Measurements from ENCODE around the gene C1orf198. TPM values are rescaled to one million over a fixed set of nuclear protein-coding genes. Genes with fewer than 3 reads are reported as not detected.

The C1orf198 gene
- total and polyA plus RNA-seq, 4 experiments from 2014 or later, result 4.2 to 5.0 (median 4.6) TPM

GRCh38 chr1:230899841-230900251 lies 31.5 kb upstream of the C1orf198 start:
- no peaks in the 10 kb centered on the region for H3K27me3 Mint-ChIP-seq

GRCh38 chr1:230898748-230899147 lies 30.4 kb upstream of the C1orf198 start:
- peaks cover 0 to 1% (median 0%) of the 10 kb centered on the region in 4 donors for H3K4me1 Mint-ChIP-seq
- no peak overlapping the region for H3K4me3 ChIP-seq (ENCODE audit: low read length in 2 of 2)
- no peaks in the 10 kb centered on the region for H3K27me3 Mint-ChIP-seq
- H3K27me3 ChIP-seq (ENCODE audit: insufficient read depth, low read length), result no peaks in the 10 kb centered on the region
- intact Hi-C loops (cut with micrococcal nuclease), result no loop called here
- no peak for DNase-seq
- H3K27ac Mint-ChIP-seq, result peak overlapping the region in 2 of 7 donors; percentile 8 to 38
- ChIA-PET CTCF (ENCODE audit: partially characterized antibody) (no interaction called here), POLR2A (ENCODE audit: partially characterized antibody) (no interaction called here)
- H3K36me3 Mint-ChIP-seq, result peaks cover 9 to 23% of the 10 kb centered on the region in 2 donors
- H3K4me3 Mint-ChIP-seq, result no peak overlapping the region
- no peaks in the 10 kb centered on the region for H3K9me3 ChIP-seq (ENCODE audit: control insufficient read depth in 1 of 2, low read length in 2 of 2)
- no peaks in the 10 kb centered on the region for H3K4me1 ChIP-seq (ENCODE audit: insufficient read depth, low read length)
- no peaks in the 10 kb centered on the region for H3K36me3 ChIP-seq (ENCODE audit: insufficient read depth, low read length)
- H3K27ac ChIP-seq (ENCODE audit: low read depth, low read length), result no peak overlapping the region
- H3K9me3 Mint-ChIP-seq, result no peaks in the 10 kb centered on the region

More at GRCh38 chr1:230899841-230900251, 31.5 kb upstream of the C1orf198 start:
- no peak overlapping the region for H3K27ac ChIP-seq (ENCODE audit: low read depth, low read length)
- peak overlapping the region in 1 of 7 donors; percentile 42 for H3K27ac Mint-ChIP-seq
- H3K4me1 Mint-ChIP-seq, result peaks cover 0 to 1% (median 0%) of the 10 kb centered on the region in 4 donors
- no peaks in the 10 kb centered on the region for H3K9me3 ChIP-seq (ENCODE audit: control insufficient read depth in 1 of 2, low read length in 2 of 2)
- no peak overlapping the region for H3K4me3 Mint-ChIP-seq
- peaks cover 4% of the 10 kb centered on the region for H3K36me3 ChIP-seq (ENCODE audit: insufficient read depth, low read length)
- no peaks in the 10 kb centered on the region for H3K4me1 ChIP-seq (ENCODE audit: insufficient read depth, low read length)
- ChIA-PET CTCF (ENCODE audit: partially characterized antibody) (interaction anchor here (1.0 kb wide), 1 partner anchor 12 kb away, joined by 3 read pairs; no protein-coding TSS in a partner anchor), POLR2A (ENCODE audit: partially characterized antibody) (no interaction called here)
- intact Hi-C loops (cut with micrococcal nuclease), result no loop called here
- no peak for DNase-seq
- H3K4me3 ChIP-seq (ENCODE audit: low read length in 2 of 2), result no peak overlapping the region
- no peaks in the 10 kb centered on the region for H3K9me3 Mint-ChIP-seq
- no peaks in the 10 kb centered on the region for H3K27me3 ChIP-seq (ENCODE audit: insufficient read depth, low read length)
- peaks cover 11 to 31% of the 10 kb centered on the region in 2 donors for H3K36me3 Mint-ChIP-seq

GRCh38 chr1:230898144-230898543 lies 29.8 kb upstream of the C1orf198 start:
- ChIA-PET CTCF (ENCODE audit: partially characterized antibody) (no interaction called here), POLR2A (ENCODE audit: partially characterized antibody) (no interaction called here)
- no peaks in the 10 kb centered on the region for H3K4me1 ChIP-seq (ENCODE audit: insufficient read depth, low read length)
- H3K4me3 ChIP-seq (ENCODE audit: low read length in 2 of 2), result no peak overlapping the region
- no peaks in the 10 kb centered on the region for H3K36me3 ChIP-seq (ENCODE audit: insufficient read depth, low read length)
- no peak overlapping the region for H3K27ac ChIP-seq (ENCODE audit: low read depth, low read length)
- H3K27me3 Mint-ChIP-seq, result no peaks in the 10 kb centered on the region
- H3K9me3 Mint-ChIP-seq, result no peaks in the 10 kb centered on the region
- H3K27me3 ChIP-seq (ENCODE audit: insufficient read depth, low read length), result no peaks in the 10 kb centered on the region
- peaks cover 0 to 1% (median 0%) of the 10 kb centered on the region in 4 donors for H3K4me1 Mint-ChIP-seq
- H3K36me3 Mint-ChIP-seq, result peaks cover 6 to 17% of the 10 kb centered on the region in 2 donors
- intact Hi-C loops (cut with micrococcal nuclease), result no loop called here
- no peak overlapping the region for H3K4me3 Mint-ChIP-seq
- no peak for DNase-seq
- H3K9me3 ChIP-seq (ENCODE audit: control insufficient read depth in 1 of 2, low read length in 2 of 2), result no peaks in the 10 kb centered on the region
- no peak overlapping the region for H3K27ac Mint-ChIP-seq

DNA sequence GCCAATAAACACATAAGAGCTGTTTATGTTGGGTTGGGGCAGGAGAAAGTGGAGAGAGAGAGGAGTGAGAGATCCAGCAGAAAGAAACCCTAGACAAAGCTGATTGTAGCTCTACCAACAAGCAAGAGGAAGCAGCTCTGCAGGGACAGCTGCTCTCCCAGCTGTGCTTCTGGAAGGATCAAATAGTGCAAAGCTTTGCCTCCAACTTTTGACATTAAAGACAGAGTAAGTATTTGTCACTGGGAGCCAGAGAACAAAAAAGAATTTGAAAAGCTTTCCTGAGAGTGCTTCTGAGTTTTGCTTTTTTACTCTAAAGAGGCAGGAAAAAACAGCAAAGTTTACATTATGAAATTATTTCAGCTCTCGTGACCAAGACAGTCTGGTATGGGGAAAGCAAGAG lies 28.5 kb upstream of the C1orf198 start:
- H3K27ac ChIP-seq (ENCODE audit: low read depth, low read length), result no peak overlapping the region
- intact Hi-C loops (cut with micrococcal nuclease), result no loop called here
- H3K4me1 ChIP-seq (ENCODE audit: insufficient read depth, low read length), result no peaks in the 10 kb centered on the region
- ChIA-PET POLR2A (ENCODE audit: partially characterized antibody) (no interaction called here), CTCF (ENCODE audit: partially characterized antibody) (interaction anchor here (0.6 to 0.9 kb wide), 2 partner anchors 9 to 314 kb away, joined by 3 to 4 read pairs; no protein-coding TSS in a partner anchor)
- Mint-ChIP-seq H3K27me3 (peaks cover 3 to 4% of the 10 kb centered on the region in 2 donors), H3K9me3 (no peaks in the 10 kb centered on the region), H3K4me3 (no peak overlapping the region), H3K27ac (peak overlapping the region in 1 of 7 donors; percentile 57), H3K4me1 (peaks cover 0 to 1% (median 0%) of the 10 kb centered on the region in 4 donors), H3K36me3 (peaks cover 6 to 14% of the 10 kb centered on the region in 2 donors)
- no peak overlapping the region for H3K4me3 ChIP-seq (ENCODE audit: low read length in 2 of 2)
- DNase-seq, result no peak
- no peaks in the 10 kb centered on the region for H3K36me3 ChIP-seq (ENCODE audit: insufficient read depth, low read length)
- H3K27me3 ChIP-seq (ENCODE audit: insufficient read depth, low read length), result no peaks in the 10 kb centered on the region
- H3K9me3 ChIP-seq (ENCODE audit: control insufficient read depth in 1 of 2, low read length in 2 of 2), result no peaks in the 10 kb centered on the region

GRCh38 chr1:230895452-230895851 lies 27.1 kb upstream of the C1orf198 start:
- Histone ChIP-seq H3K4me3 (ENCODE audit: low read length in 2 of 2) (no peak overlapping the region), H3K9me3 (ENCODE audit: control insufficient read depth in 1 of 2, low read length in 2 of 2) (no peaks in the 10 kb centered on the region), H3K27ac (ENCODE audit: low read depth, low read length) (no peak overlapping the region), H3K27me3 (ENCODE audit: insufficient read depth, low read length) (no peaks in the 10 kb centered on the region), H3K4me1 (ENCODE audit: insufficient read depth, low read length) (no peaks in the 10 kb centered on the region), H3K36me3 (ENCODE audit: insufficient read depth, low read length) (no peaks in the 10 kb centered on the region)
- H3K9me3 Mint-ChIP-seq, result no peaks in the 10 kb centered on the region
- peaks cover 0 to 5% of the 10 kb centered on the region in 2 donors for H3K36me3 Mint-ChIP-seq
- intact Hi-C loops (cut with micrococcal nuclease), result no loop called here
- peaks cover 3 to 4% of the 10 kb centered on the region in 2 donors for H3K27me3 Mint-ChIP-seq
- no peak overlapping the region for H3K27ac Mint-ChIP-seq
- H3K4me3 Mint-ChIP-seq, result no peak overlapping the region
- no peak for DNase-seq
- H3K4me1 Mint-ChIP-seq, result no peaks in the 10 kb centered on the region
- CTCF ChIA-PET (ENCODE audit: partially characterized antibody), result no interaction called here
- POLR2A ChIA-PET (ENCODE audit: partially characterized antibody), result no interaction called here

DNA sequence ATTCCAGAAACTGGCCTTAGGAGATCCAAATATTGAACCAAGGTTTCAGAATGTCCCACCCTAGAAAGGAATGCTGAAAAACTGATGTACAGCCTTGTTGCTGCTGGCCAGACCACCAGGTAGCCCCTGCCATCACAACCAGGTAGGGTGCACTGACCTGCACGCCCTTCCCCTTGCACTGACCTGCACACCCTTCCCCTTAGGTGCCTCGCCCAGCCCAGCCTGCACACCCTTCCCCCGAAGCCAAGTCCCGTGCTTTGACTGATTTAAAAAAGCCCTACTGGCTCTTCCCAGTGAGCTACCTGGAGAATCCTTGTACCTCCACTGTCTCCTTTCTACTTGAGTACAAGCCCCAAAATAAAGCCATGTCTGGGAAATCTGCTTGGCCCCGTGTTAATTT lies 26.3 kb upstream of the C1orf198 start:
- ChIA-PET POLR2A (ENCODE audit: partially characterized antibody) (no interaction called here), CTCF (ENCODE audit: partially characterized antibody) (no interaction called here)
- Histone ChIP-seq H3K4me1 (ENCODE audit: insufficient read depth, low read length) (no peaks in the 10 kb centered on the region), H3K36me3 (ENCODE audit: insufficient read depth, low read length) (no peaks in the 10 kb centered on the region), H3K4me3 (ENCODE audit: low read length in 2 of 2) (no peak overlapping the region), H3K27me3 (ENCODE audit: insufficient read depth, low read length) (no peaks in the 10 kb centered on the region), H3K9me3 (ENCODE audit: control insufficient read depth in 1 of 2, low read length in 2 of 2) (no peaks in the 10 kb centered on the region), H3K27ac (ENCODE audit: low read depth, low read length) (no peak overlapping the region)
- Mint-ChIP-seq H3K27ac (no peak overlapping the region), H3K27me3 (peaks cover 3 to 7% of the 10 kb centered on the region in 2 donors), H3K9me3 (no peaks in the 10 kb centered on the region), H3K36me3 (peaks cover 0 to 2% of the 10 kb centered on the region in 2 donors), H3K4me3 (no peak overlapping the region), H3K4me1 (no peaks in the 10 kb centered on the region)
- no peak for DNase-seq
- intact Hi-C loops (cut with micrococcal nuclease), result no loop called here

GRCh38 chr1:230894032-230894431 lies 25.7 kb upstream of the C1orf198 start:
- no peaks in the 10 kb centered on the region for H3K27me3 ChIP-seq (ENCODE audit: insufficient read depth, low read length)
- no peak for DNase-seq
- intact Hi-C loops (cut with micrococcal nuclease), result no loop called here
- ChIA-PET POLR2A (ENCODE audit: partially characterized antibody) (no interaction called here), CTCF (ENCODE audit: partially characterized antibody) (no interaction called here)
- peaks cover 3 to 10% of the 10 kb centered on the region in 2 donors for H3K27me3 Mint-ChIP-seq
- H3K4me3 Mint-ChIP-seq, result no peak overlapping the region
- H3K27ac ChIP-seq (ENCODE audit: low read depth, low read length), result no peak overlapping the region
- no peaks in the 10 kb centered on the region for H3K9me3 ChIP-seq (ENCODE audit: control insufficient read depth in 1 of 2, low read length in 2 of 2)
- H3K36me3 ChIP-seq (ENCODE audit: insufficient read depth, low read length), result no peaks in the 10 kb centered on the region
- no peaks in the 10 kb centered on the region for H3K9me3 Mint-ChIP-seq
- peaks cover 0 to 2% of the 10 kb centered on the region in 2 donors for H3K36me3 Mint-ChIP-seq
- no peak overlapping the region for H3K27ac Mint-ChIP-seq
- no peaks in the 10 kb centered on the region for H3K4me1 ChIP-seq (ENCODE audit: insufficient read depth, low read length)
- no peak overlapping the region for H3K4me3 ChIP-seq (ENCODE audit: low read length in 2 of 2)
- H3K4me1 Mint-ChIP-seq, result no peaks in the 10 kb centered on the region

Measured in CD4-positive, alpha-beta memory T cell (primary cell).